DND-41 (cell line): ENCODE data around the gene VANGL2.

Experiments used
- ATAC-seq: fragments of 200-7000 bp; cut with Tn5 transposase; 3 replicates; pipeline ENCODE4 v1.9.1; 2021; ENCODE audit warnings: low read depth; ENCODE audit not compliant: insufficient read depth
- DNase-seq: peaks from one replicate; pipeline ENCODE4 v3.0.0-alpha.2; 2020
- H2AFZ ChIP-seq: 2 replicates; pipeline ENCODE4 v1.6.0; 2012; ENCODE audit warnings: low read depth, low read length
- H3K27ac ChIP-seq: 2 replicates; pipeline ENCODE4 v1.5.1; 2012; ENCODE audit warnings: low read length, inconsistent platforms
- H3K27me3 ChIP-seq: fragments of 200-600 bp; sonication (generic); 2 replicates; pipeline ENCODE4 v1.6.0; 2012; ENCODE audit warnings: low read length, mild to moderate bottlenecking, inconsistent platforms; ENCODE audit not compliant: insufficient read depth, poor library complexity
- H3K36me3 ChIP-seq: 2 replicates; pipeline ENCODE4 v1.5.1; 2012; ENCODE audit warnings: low read length, inconsistent platforms; ENCODE audit not compliant: insufficient read depth
- H3K4me1 ChIP-seq: 2 replicates; pipeline ENCODE4 v1.5.1; 2012; ENCODE audit warnings: mild to moderate bottlenecking, low read length; ENCODE audit not compliant: insufficient read depth
- H3K4me2 ChIP-seq: 2 replicates; pipeline ENCODE4 v1.6.0; 2012; ENCODE audit warnings: mild to moderate bottlenecking, moderate library complexity, low read length, inconsistent platforms; ENCODE audit not compliant: insufficient read depth
- H3K4me3 ChIP-seq, 2 experiments: fragments of 200-600 bp in 1 of 2; shearing (Covaris generic) in 1 of 2; 2 replicates each; pipeline ENCODE4 v1.5.1; 2012 to 2016; ENCODE audit warnings: inconsistent platforms in 2 of 2, low read length in 2 of 2, mild to moderate bottlenecking in 2 of 2, low read depth in 1 of 2, moderate library complexity in 1 of 2
- H3K79me2 ChIP-seq: 2 replicates; pipeline ENCODE4 v1.6.0; 2012; ENCODE audit warnings: low read length, inconsistent platforms; ENCODE audit not compliant: insufficient read depth
- H3K9ac ChIP-seq: 2 replicates; pipeline ENCODE4 v1.6.0; 2012; ENCODE audit warnings: low read depth, mild to moderate bottlenecking, inconsistent platforms, low read length, moderate library complexity
- H3K9me3 ChIP-seq: 2 replicates; pipeline ENCODE4 v1.5.1; 2012; ENCODE audit warnings: low read length, moderate library complexity, mild to moderate bottlenecking, inconsistent platforms; ENCODE audit not compliant: insufficient read depth, severe bottlenecking
- H4K20me1 ChIP-seq: 2 replicates; pipeline ENCODE4 v1.6.0; 2012; ENCODE audit warnings: low read length; ENCODE audit not compliant: insufficient read depth
- EZH2 ChIP-seq: IDR thresholded peaks from 3 replicates; pipeline ENCODE4 v1.6.1; 2012; ENCODE audit warnings: borderline replicate concordance, low read depth, mild to moderate bottlenecking, moderate library complexity, low read length, inconsistent platforms; ENCODE audit not compliant: severe bottlenecking
- TF ChIP-seq, protein P1 (sequence below): IDR thresholded peaks from 2 replicates; pipeline ENCODE4 v1.5.1; 2012; ENCODE audit warnings: borderline replicate concordance, low read length, moderate library complexity, mild to moderate bottlenecking; ENCODE audit not compliant: poor library complexity, severe bottlenecking; ENCODE audit errors: extremely low read depth

VANGL2 gene

DNA sequence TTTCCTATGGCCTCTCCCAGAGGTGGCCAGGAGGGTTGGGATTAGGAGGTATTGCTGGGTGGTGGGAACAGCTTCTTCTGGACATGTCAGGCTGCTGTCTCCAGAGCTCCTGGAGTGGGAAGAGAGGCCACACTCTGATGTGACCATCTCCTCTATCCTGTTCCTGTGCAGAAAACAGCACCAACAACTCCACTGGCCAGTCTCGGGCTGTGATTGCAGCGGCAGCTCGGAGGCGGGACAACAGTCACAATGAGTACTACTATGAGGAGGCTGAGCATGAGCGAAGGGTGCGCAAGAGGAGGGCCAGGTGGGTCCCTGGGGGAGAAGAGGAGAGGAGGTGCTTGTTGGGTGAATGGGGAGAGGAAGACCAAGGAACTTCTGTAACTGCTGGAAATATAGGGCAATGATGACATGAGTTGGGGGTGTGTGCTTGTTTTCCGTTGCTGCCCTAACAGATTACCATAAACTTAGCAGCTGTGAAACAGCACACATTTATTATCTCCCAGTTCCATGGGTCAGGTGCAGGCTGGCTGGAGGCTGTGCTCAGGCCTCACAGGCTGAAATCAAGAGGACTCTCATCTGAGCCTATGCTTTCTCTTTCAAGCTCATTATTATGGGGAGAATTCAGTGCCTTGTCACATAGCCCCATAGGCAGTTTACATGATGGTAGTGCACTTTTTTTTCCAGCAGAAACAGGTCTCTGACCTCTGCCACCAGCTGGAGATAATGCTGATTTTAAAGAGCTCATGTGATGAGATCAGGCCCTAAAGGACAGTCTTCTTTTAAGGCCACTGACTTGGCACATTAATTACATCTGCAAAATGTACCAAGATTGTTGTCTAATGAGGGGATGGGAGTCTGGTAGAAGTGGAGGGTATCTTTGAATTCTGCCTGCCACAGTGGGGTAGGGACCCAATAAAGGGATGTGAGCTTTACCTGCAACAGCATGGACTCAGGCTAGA is 20.8 kb downstream of the VANGL2 start:
- no peak for TF ChIP-seq EZH2
- TF ChIP-seq, protein P1, sequence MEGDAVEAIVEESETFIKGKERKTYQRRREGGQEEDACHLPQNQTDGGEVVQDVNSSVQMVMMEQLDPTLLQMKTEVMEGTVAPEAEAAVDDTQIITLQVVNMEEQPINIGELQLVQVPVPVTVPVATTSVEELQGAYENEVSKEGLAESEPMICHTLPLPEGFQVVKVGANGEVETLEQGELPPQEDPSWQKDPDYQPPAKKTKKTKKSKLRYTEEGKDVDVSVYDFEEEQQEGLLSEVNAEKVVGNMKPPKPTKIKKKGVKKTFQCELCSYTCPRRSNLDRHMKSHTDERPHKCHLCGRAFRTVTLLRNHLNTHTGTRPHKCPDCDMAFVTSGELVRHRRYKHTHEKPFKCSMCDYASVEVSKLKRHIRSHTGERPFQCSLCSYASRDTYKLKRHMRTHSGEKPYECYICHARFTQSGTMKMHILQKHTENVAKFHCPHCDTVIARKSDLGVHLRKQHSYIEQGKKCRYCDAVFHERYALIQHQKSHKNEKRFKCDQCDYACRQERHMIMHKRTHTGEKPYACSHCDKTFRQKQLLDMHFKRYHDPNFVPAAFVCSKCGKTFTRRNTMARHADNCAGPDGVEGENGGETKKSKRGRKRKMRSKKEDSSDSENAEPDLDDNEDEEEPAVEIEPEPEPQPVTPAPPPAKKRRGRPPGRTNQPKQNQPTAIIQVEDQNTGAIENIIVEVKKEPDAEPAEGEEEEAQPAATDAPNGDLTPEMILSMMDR: no peak
- no peaks in the 10 kb centered on the region for H3K9me3 ChIP-seq
- H3K9ac ChIP-seq: no peak overlapping the region
- H3K36me3 ChIP-seq: peaks cover 32% of the 10 kb centered on the region
- no peak overlapping the region for H3K4me2 ChIP-seq
- H2AFZ ChIP-seq: no peak overlapping the region
- no peaks in the 10 kb centered on the region for H3K79me2 ChIP-seq
- no peaks in the 10 kb centered on the region for H4K20me1 ChIP-seq
- H3K4me1 ChIP-seq: no peaks in the 10 kb centered on the region
- H3K4me3 ChIP-seq: no peak overlapping the region
- no peak for DNase-seq
- no peak overlapping the region for H3K27ac ChIP-seq
- no peaks in the 10 kb centered on the region for H3K27me3 ChIP-seq
- no peak for ATAC-seq

DNA sequence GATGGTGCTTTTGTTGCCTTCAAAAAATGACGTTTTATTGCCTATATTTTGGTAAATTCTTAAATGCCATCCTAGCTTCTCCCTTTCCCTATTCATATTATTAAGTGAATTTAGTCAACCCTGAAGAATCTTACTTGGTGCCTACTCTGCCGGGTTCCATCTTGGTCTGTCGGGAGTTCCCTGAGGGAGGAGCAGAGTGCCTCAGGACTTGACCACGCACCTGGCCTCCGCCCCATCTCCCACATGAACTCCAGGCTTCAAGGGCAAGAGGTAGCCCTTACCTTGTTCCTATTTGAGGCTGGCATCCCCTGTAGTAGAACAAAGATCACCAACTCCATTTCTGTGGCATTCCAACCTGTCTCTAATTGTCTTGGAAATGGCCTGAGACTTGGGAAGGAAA is 21.5 kb downstream of the VANGL2 start:
- Histone ChIP-seq H3K36me3 (peaks cover 32% of the 10 kb centered on the region), H3K27me3 (no peaks in the 10 kb centered on the region)
- TF ChIP-seq, protein P1: no peak
- TF ChIP-seq EZH2: no peak

DNA sequence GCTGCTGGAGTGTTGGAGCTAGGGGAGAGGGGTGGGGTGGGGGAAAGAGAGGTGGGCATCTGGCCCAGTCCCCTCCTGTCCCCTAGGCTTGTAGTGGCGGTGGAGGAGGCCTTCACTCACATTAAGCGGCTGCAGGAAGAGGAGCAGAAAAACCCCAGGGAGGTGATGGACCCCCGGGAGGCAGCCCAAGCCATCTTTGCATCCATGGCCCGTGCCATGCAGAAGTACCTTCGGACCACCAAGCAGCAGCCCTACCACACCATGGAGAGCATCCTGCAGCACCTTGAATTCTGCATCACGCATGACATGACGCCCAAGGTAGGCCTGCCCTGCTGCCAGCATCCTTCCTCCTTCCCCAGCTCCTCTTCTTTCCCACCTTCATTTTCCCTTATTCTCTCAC is 23.6 kb downstream of the VANGL2 start:
- H2AFZ ChIP-seq: no peak overlapping the region
- DNase-seq: no peak
- no peaks in the 10 kb centered on the region for H3K27me3 ChIP-seq
- H3K9ac ChIP-seq: no peak overlapping the region
- peaks cover 27% of the 10 kb centered on the region for H3K36me3 ChIP-seq
- H3K27ac ChIP-seq: no peak overlapping the region
- H3K4me1 ChIP-seq: peaks cover 15% of the 10 kb centered on the region
- no peak for TF ChIP-seq EZH2
- TF ChIP-seq, protein P1: no peak
- H3K79me2 ChIP-seq: no peaks in the 10 kb centered on the region
- H4K20me1 ChIP-seq: no peaks in the 10 kb centered on the region
- no peak overlapping the region for H3K4me3 ChIP-seq
- ATAC-seq: no peak
- no peaks in the 10 kb centered on the region for H3K9me3 ChIP-seq
- no peak overlapping the region for H3K4me2 ChIP-seq

More for the DNA sequence above, 21.5 kb downstream of the VANGL2 start:
- no peaks in the 10 kb centered on the region for H4K20me1 ChIP-seq
- H3K9me3 ChIP-seq: no peaks in the 10 kb centered on the region
- H3K4me2 ChIP-seq: no peak overlapping the region
- no peaks in the 10 kb centered on the region for H3K79me2 ChIP-seq
- ATAC-seq (no peak), DNase-seq (no peak)
- H3K4me3 ChIP-seq: no peak overlapping the region
- no peak overlapping the region for H2AFZ ChIP-seq
- no peak overlapping the region for H3K27ac ChIP-seq
- H3K4me1 ChIP-seq: no peaks in the 10 kb centered on the region
- no peak overlapping the region for H3K9ac ChIP-seq
